ENCODE measurements around the gene TEX14.

Gene TEX14

DNA sequence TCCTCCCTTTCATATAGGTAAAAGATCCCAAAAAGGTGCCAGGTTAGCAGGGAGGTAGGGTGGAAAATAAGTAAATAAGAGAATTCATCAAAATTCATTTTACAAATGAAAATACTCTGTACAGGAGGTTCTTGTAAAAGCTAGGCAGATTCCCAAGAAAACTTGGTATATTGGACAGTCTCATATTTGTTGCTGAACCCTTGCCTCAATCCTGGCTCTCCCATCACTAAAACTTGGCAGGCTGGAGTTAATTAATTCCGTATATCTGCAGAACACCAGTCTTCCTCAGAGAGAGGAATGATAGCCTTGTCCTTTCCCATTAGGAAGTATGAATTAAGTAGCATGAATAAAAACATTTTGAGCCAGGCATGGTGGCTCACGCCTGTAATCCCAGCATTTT lies 111.2 kb downstream of the TEX14 start:
- H3K27ac ChIP-seq: no peak overlapping the region
- TF ChIP-seq, protein P1, sequence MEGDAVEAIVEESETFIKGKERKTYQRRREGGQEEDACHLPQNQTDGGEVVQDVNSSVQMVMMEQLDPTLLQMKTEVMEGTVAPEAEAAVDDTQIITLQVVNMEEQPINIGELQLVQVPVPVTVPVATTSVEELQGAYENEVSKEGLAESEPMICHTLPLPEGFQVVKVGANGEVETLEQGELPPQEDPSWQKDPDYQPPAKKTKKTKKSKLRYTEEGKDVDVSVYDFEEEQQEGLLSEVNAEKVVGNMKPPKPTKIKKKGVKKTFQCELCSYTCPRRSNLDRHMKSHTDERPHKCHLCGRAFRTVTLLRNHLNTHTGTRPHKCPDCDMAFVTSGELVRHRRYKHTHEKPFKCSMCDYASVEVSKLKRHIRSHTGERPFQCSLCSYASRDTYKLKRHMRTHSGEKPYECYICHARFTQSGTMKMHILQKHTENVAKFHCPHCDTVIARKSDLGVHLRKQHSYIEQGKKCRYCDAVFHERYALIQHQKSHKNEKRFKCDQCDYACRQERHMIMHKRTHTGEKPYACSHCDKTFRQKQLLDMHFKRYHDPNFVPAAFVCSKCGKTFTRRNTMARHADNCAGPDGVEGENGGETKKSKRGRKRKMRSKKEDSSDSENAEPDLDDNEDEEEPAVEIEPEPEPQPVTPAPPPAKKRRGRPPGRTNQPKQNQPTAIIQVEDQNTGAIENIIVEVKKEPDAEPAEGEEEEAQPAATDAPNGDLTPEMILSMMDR (conservative IDR thresholded peaks at IDR 0.05): no peak

DNA sequence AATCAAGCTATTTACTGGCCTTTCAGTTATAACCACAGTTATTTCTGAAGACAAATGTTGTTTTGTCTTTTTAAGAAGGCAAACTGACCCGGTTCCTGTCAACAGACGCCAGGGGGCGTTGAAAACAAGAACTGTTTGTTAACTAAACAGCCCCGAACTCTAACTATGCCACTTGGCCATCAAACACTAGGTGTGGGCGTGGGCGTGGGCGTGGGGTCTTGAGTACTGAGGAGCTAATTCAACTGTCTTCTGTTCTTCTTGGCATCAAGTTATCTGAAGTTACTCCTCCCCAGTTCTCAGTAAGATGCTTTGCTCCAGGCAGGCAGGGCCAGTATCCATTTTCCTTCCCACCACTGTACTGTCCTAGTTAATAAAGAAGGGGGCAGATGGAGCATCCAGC lies 114.1 kb downstream of the TEX14 start:
- TF ChIP-seq, protein P1 (conservative IDR thresholded peaks at IDR 0.05): peak; percentile 71
- no peak overlapping the region for H3K27ac ChIP-seq

DNA sequence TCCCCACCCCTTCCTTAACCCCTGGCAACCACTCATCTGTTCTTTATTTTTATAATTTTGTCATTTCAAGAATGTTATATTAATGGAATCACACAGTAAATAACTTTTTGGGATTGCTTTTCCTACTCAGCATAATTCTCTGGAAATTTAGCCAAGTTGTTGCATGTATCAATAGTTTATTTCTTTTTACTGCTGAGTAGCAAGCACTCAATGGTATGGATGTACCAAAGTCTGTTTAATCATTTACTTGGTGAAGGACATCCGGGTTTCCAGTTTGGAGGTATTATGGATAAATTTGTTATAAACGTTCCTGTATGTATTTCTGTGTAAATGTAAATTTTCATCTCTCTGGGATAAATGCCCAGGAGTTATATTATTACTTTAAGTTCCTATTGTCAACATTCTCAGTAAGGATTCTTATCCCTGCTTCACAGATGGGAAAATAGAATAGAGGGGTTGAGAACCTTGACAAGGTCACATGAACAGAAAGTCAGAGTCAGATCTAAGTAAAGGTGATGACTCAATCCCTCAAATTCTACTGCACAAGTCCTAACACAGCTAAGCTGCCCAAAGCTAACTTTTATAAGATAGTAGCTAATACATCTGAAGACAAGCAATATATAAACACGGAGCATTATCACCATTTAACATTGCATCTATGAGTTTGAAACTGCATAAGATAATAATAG lies 115.0 kb downstream of the TEX14 start:
- TF ChIP-seq, protein P1 (conservative IDR thresholded peaks at IDR 0.05): no peak
- no peak overlapping the region for H3K27ac ChIP-seq

DNA sequence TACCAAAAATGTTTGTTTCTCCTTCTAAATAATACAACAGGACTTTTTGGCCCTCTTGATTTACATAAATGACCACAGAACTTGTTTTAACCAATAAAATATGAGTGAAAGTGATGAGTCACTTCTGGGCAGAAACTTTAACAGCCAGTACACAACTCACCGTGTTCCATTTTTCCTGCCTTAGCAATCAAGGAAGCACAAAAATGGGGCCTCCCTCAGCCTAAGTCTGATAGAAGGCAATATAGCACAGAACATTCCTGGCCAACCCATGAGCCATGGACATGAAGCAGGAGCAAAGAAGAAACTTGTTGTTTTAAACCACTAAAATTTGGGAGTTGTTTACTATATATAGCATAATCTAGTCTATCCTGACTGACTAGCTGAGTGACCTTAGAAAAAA lies 116.3 kb downstream of the TEX14 start:
- TF ChIP-seq, protein P1 (conservative IDR thresholded peaks at IDR 0.05): no peak
- no peak overlapping the region for H3K27ac ChIP-seq

DNA sequence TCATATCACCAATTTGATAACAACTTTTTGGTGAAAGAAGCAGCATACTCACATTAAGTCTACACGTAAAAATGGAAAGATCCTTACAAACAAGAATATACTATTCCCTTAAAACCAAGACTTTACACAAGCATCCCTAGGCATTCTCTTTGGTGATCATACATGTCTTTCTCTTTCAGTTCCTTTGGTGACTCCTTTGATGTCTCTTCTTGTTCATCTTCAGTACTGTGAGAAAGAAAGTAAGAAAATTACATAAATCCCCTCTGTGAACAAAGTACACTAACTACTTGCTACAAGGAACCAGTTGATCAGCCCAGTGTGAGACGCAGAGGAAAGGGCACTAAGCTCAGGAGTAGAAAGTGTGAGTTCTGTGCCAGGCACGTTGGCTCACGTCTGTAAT lies 117.8 kb downstream of the TEX14 start:
- H3K27ac ChIP-seq: no peak overlapping the region
- TF ChIP-seq, protein P1 (conservative IDR thresholded peaks at IDR 0.05): no peak

DNA sequence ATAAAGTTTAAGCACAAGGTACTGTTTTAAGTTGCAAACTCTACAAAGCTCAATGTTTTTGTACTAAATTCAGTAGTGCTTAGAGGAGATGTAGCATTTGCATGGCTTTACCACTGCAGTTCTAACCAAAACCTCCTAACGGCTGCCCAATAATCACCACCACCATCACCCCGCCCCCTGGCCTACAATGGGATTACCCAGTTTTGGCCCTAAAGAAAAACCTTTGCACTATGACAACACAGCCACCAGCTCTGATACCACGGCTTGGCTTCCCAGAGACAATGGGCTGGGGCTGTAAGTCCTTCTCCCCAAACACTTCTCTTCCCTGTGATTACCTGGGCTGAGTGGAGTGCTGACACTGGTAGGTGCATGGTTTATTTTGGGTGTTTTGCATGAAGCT lies 119.0 kb downstream of the TEX14 start:
- no peak overlapping the region for H3K27ac ChIP-seq
- TF ChIP-seq, protein P1 (conservative IDR thresholded peaks at IDR 0.05): no peak

DNA sequence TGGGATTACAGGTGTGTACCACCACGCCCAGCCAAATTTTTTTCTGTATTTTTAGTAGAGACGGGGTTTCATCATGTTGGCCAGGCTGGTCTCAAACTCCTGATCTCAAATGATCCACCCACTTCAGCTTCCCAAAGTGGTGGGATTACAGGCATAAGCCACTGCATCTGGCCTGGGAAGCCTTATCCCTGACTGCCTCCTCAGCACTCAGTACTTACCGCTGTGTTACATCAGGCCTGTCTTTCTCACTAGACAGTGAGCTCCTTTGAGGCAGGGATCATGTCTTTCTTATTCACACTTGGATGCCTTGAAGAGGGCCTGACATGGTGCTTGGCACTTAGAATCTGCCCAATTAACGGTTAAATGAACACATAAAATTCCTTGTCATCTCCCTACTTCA lies 121.1 kb downstream of the TEX14 start:
- TF ChIP-seq, protein P1 (conservative IDR thresholded peaks at IDR 0.05): no peak
- no peak overlapping the region for H3K27ac ChIP-seq

All from VCaP (cell line).